CMK (cell line): ENCODE data around the gene CBX2.

Experiments
- DNase-seq: peaks from one replicate; pipeline ENCODE4 v3.0.0-alpha.2; 2010; ENCODE audit warnings: low read depth

CBX2 gene

DNA sequence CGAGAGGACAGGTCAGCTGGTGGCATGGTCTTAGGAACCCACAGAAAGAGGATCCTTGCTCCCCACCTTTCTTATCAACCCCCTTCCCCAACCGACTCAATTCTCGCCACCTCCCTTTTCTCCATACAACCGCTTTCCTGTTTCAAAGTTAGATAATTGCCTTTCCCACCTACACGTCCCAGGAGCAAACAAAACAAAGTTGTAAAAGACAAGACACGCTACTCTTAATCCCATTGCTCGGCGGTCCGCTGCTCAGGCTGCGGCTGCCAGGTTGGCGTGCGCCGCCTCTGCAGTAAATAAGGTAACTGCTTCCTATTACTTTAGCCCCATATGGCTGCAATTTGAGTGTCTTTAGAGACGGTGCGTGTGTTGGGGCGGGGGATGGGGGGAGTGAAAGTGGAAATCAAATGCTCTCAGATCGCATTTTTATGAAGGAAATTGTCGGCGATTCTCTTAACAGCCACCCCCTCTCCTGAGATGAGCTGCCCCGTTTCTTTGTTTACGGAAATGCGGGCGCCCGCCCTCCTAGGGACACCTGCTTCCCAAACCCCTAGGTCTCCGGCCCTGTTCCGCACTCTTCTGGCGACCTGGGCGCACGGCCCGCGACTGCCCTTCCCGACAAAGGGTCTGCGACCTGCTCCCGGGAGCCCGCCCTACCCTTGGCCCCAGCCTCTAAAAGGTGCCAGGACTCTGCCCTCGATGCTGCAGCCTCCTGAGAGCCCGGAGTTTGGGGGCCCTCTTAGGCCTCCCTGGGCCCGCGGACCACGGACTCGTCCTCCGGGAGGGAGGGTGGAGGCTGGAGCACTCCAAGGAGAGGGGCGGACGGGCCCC is 22.6 kb downstream of the CBX2 start:
- no peak for DNase-seq

DNA sequence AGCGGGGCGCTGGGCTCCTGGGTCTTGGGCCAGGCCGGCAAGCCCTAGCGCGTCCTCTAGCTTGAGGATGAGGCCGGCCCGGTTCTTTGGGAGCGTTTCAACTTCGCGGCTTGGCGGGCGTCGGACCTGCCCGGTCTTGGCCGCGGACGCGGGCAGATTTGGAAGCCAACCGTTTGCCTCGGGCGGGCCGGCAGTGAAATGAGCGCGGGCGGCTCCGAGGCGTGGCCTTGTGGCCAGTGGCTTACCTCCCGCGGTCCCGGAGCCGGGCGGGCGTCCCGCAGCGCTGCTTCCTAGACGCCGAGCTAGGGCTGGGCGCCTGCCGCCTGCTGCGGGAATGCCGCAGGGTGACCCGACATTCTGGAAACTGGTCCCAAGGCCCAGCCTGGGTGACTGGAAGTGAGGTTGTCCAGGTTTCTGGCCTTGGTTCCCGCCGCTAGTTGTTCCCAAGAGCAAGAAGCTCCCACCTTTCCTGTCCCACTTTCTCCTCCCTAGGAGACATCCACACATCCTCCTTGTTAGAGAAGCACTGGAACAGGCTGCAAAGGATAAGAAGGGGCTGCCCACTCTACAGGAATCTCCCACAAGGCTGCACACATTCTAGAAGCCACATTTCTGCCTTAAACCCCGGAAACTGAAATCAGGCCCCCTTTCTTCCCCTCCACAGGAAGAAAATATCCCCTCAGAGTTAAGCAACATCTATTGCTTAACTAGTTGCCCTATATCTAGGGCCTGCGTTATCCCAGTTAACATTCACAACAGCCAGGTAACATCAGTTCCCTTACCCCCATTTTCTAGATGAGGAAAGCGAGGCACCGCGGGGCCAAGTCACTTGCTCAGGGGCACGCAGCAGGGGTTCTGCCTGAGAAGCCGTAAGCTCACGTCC is 23.4 kb downstream of the CBX2 start:
- DNase-seq, result no peak

DNA sequence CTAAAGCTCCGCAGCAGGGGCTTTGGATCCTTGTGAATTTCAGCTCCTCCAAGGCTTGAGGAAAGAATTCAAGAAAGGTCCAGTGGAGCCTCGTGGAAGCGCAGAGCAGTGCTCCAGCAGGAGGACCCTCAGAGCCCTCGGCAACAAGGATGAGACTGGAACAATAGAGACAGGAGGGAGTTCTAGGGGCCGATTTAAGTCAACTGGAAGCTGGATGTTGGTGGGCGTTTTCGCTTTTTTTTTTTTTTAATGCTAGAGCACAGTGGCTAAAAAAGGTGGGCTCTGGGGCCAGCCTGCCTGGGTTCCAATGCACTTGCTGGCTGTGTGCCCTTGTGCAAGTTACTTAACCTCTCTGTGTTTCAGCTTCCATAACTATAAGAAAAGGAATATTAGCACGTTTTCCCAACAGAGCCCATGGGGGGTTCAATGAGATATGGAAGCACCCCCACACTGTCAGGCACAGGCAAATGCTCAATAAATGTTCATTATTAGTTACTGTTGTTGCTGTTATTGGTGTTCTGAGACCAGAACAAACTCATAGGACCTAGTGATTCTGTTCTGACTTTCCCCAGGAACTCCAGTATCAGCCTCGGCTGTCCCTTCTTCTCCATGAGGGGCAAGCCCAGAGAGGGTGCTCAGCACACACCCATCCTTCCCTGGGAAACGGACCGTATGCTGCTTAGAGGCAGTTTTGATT is 24.2 kb downstream of the CBX2 start:
- no peak for DNase-seq

DNA sequence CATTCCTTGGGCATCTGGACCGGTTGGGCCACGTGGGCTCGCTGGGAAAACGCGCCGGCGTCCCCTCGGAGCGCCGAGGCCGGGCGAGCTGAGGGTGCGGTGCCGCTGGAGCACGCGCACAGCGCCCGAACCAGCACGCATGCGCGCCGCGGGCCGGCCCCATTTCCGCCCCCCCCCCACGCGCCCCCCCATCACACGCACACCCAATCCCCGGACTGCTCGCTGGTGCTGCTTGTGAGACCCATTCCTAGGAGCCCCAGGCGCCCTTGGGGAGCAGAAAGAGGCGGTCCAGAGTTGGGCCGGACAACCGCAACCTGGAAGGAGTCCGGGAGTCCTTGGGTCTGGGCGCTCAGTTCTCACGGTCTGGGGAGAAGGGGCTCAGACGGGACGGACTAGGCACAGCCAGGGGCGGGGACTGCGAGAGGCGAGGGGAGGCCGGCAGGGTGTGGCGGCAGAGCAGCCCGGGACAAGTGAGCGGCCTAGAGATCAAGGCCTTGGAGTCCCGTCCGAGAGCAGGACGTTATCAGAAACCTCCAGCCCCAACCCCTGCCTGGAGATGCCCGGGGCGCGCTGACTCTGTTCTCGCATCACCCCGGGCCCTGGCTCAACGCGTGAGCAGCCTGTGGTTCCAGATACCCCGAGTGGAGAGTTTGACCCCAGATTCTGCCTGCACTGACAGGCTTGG is 24.9 kb downstream of the CBX2 start:
- no peak for DNase-seq

DNA sequence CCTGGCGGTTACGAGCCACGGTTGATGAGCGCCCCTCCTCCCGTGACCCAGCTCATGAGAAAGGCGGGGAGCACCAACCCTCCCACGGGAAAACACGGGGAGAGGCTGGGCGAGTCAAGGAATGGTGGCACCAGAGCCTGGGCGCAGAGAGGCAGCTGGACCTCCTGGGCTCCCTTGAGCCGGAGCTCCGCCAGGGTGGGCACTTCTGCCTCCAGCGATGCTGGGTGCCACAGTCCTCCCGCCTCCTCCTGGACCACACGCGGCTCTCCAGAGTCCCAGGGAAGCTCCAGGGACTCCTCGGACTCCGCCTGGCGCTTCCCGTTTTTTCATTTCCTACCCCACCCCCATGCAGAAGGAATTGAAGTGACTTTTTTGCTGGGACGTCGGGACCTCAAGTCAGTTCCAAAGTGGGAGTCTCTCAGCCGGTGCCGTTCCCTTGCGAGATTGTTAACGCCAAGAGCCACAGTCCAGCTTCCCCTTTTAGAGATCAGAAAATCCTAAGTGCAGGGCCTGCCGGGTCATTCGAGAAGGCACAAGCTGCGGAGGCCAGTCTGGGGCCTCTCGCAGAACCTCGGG is 25.6 kb downstream of the CBX2 start:
- no peak for DNase-seq

DNA sequence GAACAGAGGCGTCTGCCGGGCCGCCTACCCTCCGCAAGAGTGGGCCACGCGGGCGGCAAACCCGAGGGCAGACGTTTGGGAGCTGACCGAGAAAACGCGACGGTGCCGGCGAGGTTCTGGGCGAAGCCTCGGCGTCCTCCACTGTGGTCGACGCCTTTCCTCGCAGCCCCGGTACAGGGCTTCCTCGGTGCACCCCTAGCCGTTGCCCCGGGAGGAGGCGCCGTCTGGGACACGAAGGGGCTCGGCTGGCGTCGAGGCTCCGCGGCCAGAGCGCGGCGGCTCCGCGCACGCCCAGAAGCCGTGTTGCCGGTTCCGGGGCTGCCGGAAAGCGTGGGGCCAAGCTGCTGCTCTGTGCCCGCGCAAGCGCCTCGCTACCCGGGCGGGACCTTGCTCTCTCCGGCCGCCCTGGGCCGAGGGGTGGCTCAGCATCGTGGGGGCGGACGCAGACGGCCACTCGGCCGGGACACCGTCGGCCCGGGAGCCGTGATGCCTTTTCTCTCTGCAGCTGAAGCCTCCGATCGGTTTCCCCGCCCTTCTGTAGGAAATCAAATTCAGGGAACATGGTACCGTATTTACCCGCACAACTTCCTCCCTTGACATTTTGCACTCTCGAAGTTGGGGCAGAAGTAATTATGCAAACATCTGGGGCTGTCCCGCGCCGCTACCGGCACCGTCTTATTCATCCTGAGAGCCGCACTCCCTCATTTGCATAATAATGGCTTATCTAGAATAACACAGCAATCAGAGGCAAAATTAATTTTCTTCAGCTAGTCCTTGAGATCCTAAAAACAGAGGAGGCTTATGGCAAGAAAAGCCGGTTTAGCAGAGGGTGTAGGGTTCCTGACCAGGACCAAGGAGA is 26.3 kb downstream of the CBX2 start:
- DNase-seq, result no peak

DNA sequence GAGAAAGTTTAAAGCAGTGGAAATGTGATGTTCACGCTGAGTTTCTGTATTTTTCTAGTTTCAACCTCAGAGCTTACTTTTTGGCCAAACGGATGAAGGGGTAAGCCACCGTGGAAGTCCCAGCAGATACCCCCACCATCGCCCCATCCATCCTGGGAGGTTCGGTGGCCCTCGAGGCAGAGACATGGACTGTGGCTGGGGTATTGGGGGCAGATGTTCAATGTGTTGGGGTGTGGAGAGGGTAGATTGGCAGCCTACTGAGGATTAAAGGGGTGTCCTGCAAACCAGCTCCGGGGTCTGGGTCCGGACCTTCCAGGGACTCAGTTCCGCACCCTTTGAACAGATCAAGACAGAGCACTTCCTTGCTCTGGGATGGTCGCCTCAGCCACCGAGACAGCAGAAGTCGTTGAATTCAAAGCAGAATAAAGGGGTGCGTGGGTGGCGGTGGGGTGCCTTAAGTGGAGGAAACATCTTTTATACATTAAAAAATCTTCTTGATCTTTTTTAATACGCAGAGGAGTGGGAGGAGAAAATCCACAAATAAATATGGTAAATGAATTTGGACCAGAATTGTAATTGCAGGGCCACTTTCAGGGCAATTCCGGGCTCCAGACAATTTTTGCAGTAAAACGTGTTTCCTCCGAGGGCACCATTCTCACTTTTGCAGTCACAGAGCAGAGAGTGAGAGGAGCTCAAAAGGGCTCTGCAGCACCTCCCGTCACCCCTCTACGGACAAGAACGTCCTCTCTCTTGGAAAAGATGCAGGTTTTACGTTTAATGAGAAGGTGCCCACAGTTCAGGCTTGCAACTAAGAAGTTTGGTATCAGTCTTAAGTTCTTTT is 27.1 kb downstream of the CBX2 start:
- DNase-seq, result no peak

DNA sequence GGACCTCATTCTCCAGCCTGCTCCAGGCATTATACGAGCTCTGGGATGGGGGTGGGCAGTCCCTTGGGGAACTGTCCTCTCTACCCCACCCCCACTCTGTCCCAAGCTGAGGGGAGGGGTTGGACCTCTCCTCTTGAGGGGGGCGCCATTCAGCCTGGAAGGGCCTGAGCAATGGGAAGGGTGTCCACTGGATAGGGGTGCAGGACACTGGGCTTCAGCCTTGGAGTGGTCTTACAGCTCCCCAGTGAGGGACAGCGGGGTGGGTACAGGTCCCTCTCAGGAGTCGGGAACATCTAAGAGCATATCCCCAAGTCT is 28.5 kb downstream of the CBX2 start:
- no peak for DNase-seq

DNA sequence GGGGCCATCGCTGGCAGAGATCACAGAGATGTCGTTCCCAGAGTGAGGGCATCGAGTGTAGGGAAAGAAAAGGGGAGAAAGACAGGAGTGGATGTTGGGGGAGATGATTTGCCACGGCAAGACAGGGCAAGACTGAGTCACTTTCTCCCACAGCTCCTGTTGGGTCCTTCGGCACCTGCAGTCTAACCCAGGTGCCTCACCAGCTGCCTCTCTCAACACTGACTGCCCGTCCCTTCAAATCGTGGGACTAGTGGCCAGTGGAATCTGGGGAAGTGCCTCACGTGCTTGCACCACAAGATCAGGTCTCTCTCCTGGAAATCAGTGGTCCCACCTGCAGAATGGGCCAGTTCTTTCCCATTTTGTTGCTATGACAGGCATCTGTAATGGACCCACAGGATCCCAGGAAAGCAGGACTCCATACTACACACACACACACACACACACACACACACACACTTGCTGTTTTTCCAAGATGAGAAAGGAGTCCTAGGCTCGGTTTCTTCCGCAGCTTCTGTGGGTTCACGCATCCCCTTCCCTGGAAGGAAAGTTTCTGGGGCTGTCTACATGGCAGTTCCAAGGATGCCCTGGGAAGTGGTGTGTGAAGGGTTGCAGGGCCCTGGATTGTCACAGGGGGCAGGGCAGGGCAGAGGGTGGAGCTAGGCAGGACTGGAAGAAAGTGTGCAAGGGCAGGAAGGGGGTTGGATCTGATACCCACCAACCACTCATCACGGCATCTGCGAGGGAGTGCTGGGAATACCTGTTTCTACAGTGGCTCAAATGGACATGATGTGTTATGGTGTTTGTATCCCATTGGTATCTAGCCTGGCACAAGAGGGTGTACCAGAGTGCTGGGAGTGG is 29.1 kb downstream of the CBX2 start:
- no peak for DNase-seq

DNA sequence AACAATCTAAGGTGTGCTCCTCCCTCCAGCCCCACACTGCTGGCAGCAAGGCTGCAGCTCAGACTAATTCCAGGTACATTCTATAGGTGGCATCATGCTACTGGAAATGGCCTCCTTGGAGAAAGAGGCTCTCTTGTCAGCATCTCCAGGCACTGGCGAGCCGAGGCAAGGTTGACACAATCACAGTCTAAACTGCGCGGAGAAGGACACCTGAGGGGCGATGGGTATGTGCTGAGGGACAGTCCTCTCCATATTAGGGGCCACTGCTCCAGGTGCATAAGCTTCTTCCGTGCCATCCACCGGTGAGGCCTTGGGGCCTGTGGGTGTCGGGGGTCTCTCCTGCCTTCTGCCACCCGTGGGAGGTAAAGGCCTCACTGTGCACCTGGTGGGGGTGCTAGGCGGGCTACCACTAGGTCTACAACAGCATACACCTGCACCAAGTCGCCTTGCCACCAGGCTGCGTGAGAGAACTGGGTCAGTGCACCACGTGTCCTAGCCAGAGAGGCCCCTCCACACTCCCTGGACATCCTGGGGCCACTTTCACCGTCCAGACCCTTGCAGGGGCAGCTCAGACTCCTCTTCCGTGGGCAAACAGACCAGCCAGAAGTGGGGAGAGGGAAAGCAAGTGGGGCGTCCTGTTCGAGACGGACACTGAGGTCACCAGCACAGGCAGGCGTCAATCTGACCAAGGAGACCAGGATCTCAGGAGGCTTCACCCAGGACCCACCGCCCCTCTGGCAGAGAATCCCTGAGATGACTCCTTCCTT is 31.0 kb downstream of the CBX2 start:
- DNase-seq, result no peak

DNA sequence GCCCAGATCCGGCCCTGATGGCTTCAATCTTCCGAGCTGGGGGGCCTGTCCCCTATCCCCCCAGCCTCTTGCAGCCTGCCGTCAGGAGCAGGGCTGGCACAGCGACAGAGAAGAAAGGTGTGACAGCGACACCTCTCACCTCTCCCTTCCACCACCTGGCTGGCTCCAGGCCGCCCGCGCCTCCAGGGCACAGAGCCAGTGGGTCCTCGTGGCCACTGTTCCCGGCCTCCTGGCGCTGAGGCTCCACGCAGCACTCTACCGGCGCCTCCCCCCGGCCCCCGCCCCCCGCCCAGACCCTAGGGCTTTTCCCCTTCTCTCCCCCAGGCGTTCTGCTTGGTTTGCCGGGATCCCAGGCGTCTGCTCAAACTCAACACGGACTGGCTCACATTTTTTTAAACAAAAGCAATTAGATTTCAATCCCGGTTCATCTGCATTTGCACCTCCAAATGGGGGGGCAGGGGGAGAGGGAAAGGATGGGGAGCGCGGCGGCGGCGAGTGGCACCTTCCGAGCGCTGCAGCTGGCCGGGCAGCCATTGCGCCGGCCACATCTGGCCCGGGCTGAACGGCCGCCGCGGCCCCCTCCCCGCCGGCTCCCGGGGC is 31.7 kb downstream of the CBX2 start:
- no peak for DNase-seq

DNA sequence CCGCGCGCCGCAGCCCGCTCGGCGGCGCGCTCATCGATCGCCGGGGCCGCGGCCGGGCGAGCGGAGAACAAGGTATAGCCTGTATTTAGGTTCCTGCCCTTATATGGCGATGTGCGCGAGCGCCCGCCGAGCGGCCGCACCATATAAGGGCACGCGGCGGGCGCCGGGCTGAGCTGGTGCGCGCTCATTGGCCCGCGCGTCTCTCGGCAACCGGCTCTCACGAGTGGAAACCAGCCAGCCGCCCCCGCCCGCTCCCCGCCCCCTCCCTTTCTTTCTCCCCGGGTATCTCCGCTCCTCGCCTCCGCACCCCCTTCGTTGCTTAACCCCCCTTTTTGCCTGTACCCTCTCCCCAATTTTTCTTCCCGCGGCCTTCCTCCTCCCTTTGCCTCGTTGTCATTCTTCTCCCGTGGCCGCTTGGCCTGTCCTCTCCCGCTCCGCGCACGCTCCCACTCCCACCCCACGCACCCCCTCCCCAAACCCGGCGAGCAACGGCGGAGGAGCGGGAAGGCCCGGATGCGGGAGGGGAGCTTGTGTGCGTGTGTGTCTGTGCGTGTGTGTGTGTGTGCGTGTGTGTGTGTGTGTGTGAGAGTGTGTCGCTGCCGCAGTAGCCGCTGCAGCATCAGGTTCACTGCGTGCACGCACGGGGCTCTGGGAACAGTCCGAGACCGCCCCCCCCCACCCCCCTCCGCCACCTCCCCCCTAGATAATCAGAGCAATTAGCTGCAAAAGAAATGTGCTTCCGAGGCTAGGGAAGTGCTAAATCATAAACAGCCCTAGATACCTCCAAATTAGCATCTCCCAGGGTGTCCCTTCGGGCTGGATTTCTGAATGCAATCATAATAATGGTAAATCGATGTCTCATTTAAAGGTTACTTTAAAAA is 32.4 kb downstream of the CBX2 start:
- no peak for DNase-seq

DNA sequence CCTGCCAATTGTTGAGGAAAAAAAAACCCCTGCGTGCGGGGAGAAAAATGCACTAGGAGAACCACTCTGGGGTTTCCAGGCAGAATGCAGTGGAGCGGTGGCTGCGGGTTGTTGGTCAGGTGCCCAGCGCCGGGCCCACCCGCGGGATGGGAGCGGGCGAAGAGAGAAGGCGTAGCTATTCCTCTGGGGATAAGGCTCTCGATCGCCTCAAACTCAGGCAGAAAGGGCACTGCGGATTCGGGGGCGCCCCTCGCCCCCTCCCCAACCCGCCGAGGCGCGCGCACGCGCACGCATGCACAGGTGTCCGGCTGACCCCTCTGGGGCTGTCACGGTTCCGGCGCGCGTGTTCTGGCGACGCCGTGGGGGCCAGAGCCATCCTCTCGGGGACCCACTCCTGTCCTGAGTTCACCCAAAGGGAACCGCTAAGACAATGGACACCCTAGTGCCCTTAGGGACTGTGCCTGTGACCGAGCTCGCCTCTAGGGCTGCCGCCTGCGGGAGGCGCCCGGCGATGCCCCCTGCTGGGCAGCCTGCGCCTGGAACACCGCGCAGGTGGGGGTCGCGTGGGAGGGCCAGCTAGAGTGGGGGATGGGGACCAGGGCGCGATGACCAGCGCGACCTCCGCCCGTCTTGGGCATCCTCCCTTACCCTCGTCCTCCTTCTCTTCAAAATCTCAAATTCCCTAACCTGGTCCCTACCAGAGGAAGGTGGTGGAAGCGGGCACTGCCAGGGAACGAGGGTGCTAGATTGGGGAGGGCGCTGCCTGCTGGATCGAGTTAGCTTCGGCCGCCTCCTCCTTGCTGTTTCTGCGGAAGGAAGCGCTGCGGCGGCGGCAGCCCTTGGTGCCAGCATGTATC is 33.3 kb downstream of the CBX2 start:
- no peak for DNase-seq

DNA sequence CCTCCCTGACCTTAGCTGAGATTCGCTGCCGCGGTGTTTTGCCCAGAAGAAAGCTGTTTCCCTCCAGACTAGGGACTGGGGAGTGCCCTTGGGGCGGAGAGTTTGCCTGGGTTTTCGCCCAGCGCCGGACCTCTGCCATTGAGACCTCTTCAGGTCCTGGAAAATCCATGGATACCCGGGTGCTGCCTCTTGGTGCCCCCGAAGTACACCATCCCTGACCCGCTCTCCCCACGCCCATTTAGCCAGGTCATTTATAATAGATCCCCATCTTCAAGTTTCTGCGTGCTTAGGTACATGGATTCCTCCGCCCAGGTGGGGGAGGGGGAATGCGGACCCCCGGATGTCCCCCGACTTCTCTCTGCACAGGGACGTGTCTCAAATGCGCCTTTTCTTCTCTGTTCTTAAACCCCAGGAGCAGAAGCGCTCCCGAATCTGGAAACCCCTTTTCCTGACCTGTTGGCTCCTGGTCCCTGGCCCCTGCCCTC is 34.0 kb downstream of the CBX2 start:
- DNase-seq, result no peak

DNA sequence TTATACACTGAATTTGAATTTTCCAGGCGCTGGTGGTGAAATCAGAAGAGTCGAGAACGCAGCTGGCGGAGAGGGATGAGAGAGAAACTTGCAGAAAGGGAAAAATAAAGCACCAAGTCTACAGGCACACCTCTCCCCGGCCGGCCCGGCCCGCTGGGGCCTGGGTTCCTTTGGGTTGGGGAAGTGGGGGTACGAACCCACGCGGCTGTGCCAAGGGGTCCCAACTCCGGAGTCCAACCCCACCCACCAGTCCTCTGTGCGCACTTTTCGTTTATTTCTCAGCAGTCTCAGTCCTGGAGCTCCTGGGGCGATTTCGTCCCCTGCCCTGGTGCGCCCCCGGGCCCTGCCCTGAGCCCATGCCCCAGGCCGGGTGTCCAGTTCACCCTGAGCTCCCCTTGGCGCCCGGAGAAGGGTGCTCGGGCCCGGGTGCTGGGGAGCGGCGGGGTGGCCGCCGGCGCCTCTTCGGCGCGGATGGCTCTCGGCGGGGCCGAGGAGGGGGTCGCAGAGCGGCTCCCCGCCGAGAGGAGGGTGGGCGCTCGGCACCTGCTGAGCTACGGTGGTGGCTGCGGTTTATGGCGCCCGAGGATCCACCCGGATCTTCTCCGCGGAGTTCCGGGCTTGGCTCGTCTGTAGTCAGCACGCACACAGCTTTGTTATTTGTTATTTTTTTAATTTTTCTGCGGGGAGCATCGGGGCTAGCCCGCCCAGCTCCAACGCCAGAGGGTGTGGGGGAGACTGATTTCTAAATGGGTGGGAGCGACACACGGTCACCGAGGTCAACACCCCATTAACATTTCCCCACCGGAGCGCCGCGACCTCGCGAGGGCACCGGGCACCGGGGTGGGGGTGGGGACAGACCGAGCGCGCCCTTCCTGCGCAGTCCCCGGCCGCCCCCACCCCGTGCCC is 34.7 kb downstream of the CBX2 start:
- no peak for DNase-seq
